Nephron (organoid): ENCODE data around the gene SHH.

Experiments used
- H3K27ac Mint-ChIP-seq, 3 experiments: 2 replicates each; pipeline ENCODE4 v1.8.0; 2020; ENCODE audit warnings: mixed read lengths in 3 of 3, mild to moderate bottlenecking in 2 of 3, moderate library complexity in 1 of 3
- H3K27me3 Mint-ChIP-seq: 2 replicates; pipeline ENCODE4 v1.8.0; 2021; ENCODE audit warnings: low read depth, mild to moderate bottlenecking, moderate library complexity, mixed read lengths
- H3K36me3 Mint-ChIP-seq: 2 replicates; pipeline ENCODE4 v1.8.0; 2020; ENCODE audit warnings: low read depth, mixed read lengths
- H3K4me1 Mint-ChIP-seq: 2 replicates; pipeline ENCODE4 v1.8.0; 2020; ENCODE audit warnings: mixed read lengths
- H3K4me3 Mint-ChIP-seq, 3 experiments: 2 replicates each; pipeline ENCODE4 v1.8.0; 2020; ENCODE audit warnings: mild to moderate bottlenecking in 3 of 3, mixed read lengths in 3 of 3, moderate library complexity in 2 of 3
- H3K9me3 Mint-ChIP-seq: 2 replicates; pipeline ENCODE4 v1.8.0; 2020; ENCODE audit warnings: mixed read lengths
- TF ChIP-seq, protein P1 (sequence below), 3 experiments: fragments of 200-600 bp; sonication (generic); IDR thresholded peaks; one replicate each; pipeline ENCODE4 v1.5.0; 2021; ENCODE audit warnings: antibody characterized with exemption in 3 of 3; ENCODE audit not compliant: unreplicated experiment in 3 of 3

The SHH gene

GRCh38 chr7:155816996-155817395 is 4.7 kb upstream of the SHH start:
- H3K27ac Mint-ChIP-seq: no peak overlapping the region
- no peaks in the 10 kb centered on the region for H3K9me3 Mint-ChIP-seq
- H3K4me1 Mint-ChIP-seq: peaks cover 4% of the 10 kb centered on the region
- H3K4me3 Mint-ChIP-seq: no peak overlapping the region
- TF ChIP-seq, protein P1, sequence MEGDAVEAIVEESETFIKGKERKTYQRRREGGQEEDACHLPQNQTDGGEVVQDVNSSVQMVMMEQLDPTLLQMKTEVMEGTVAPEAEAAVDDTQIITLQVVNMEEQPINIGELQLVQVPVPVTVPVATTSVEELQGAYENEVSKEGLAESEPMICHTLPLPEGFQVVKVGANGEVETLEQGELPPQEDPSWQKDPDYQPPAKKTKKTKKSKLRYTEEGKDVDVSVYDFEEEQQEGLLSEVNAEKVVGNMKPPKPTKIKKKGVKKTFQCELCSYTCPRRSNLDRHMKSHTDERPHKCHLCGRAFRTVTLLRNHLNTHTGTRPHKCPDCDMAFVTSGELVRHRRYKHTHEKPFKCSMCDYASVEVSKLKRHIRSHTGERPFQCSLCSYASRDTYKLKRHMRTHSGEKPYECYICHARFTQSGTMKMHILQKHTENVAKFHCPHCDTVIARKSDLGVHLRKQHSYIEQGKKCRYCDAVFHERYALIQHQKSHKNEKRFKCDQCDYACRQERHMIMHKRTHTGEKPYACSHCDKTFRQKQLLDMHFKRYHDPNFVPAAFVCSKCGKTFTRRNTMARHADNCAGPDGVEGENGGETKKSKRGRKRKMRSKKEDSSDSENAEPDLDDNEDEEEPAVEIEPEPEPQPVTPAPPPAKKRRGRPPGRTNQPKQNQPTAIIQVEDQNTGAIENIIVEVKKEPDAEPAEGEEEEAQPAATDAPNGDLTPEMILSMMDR (IDR thresholded peaks at IDR 0.05; ENCODE audit: unreplicated experiment in 3 of 3): no peak
- H3K27me3 Mint-ChIP-seq: peaks cover 82% of the 10 kb centered on the region
- H3K36me3 Mint-ChIP-seq: no peaks in the 10 kb centered on the region

DNA sequence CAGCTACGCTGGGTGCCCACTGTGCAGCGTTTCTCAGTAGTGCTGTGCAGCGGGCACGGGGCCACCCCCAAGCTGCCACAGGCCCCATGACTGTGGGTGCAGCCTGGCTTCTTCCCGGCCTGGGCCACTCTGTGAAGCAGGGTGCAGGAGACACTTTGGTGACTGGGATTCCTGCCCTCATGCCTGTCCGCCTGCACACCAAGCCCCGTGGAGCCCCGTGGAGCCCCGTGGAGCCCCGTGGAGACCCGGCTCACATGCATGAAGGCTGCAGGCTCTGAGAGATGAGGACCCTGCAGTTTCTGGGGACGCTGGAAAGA is 3.9 kb upstream of the SHH start:
- Mint-ChIP-seq H3K36me3 (no peaks in the 10 kb centered on the region), H3K4me3 (no peak overlapping the region), H3K27ac (no peak overlapping the region), H3K9me3 (no peaks in the 10 kb centered on the region), H3K27me3 (peaks cover 84% of the 10 kb centered on the region), H3K4me1 (peaks cover 11% of the 10 kb centered on the region)
- TF ChIP-seq, protein P1 (IDR thresholded peaks at IDR 0.05; ENCODE audit: unreplicated experiment in 3 of 3): no peak

GRCh38 chr7:155815332-155816191 is 3.3 kb upstream of the SHH start:
- TF ChIP-seq, protein P1 (IDR thresholded peaks at IDR 0.05; ENCODE audit: unreplicated experiment in 3 of 3): peak; percentile 55 to 67 (median 63)
- peaks cover 84% of the 10 kb centered on the region for H3K27me3 Mint-ChIP-seq
- no peaks in the 10 kb centered on the region for H3K9me3 Mint-ChIP-seq

GRCh38 chr7:155814316-155815276 is 2.3 kb upstream of the SHH start:
- peaks cover 89% of the 10 kb centered on the region for H3K27me3 Mint-ChIP-seq
- no peaks in the 10 kb centered on the region for H3K9me3 Mint-ChIP-seq
- peaks cover 17% of the 10 kb centered on the region for H3K4me1 Mint-ChIP-seq
- H3K36me3 Mint-ChIP-seq: no peaks in the 10 kb centered on the region
- TF ChIP-seq, protein P1 (IDR thresholded peaks at IDR 0.05; ENCODE audit: unreplicated experiment in 3 of 3): no peak
- H3K4me3 Mint-ChIP-seq: no peak overlapping the region
- H3K27ac Mint-ChIP-seq: no peak overlapping the region

More at GRCh38 chr7:155815332-155816191, 3.3 kb upstream of the SHH start:
- Mint-ChIP-seq H3K4me1 (peaks cover 17% of the 10 kb centered on the region), H3K36me3 (no peaks in the 10 kb centered on the region), H3K27ac (no peak overlapping the region), H3K4me3 (no peak overlapping the region)

- H3K27ac Mint-ChIP-seq: no peak overlapping the region
- TF ChIP-seq, protein P1 (IDR thresholded peaks at IDR 0.05; ENCODE audit: unreplicated experiment in 3 of 3): no peak
- H3K27me3 Mint-ChIP-seq: peaks cover 89% of the 10 kb centered on the region
- H3K36me3 Mint-ChIP-seq: no peaks in the 10 kb centered on the region
- H3K4me1 Mint-ChIP-seq: peaks cover 21% of the 10 kb centered on the region
- no peak overlapping the region for H3K4me3 Mint-ChIP-seq
- H3K9me3 Mint-ChIP-seq: no peaks in the 10 kb centered on the region
Observed at GRCh38 chr7:155813546-155814315, 1.5 kb upstream of the SHH start.
